Measurements from ENCODE around the gene CREB5. TPM values are rescaled to one million over a fixed set of nuclear protein-coding genes. Genes with fewer than 3 reads are reported as not detected.
"Not testable (repeated sequence)": the region's sequence is repeated elsewhere in the genome, so short reads cannot be mapped to it uniquely, and the experiment has no call there.

Gene CREB5
- total RNA-seq, 1 donor from 2014 or later = not detected

DNA sequence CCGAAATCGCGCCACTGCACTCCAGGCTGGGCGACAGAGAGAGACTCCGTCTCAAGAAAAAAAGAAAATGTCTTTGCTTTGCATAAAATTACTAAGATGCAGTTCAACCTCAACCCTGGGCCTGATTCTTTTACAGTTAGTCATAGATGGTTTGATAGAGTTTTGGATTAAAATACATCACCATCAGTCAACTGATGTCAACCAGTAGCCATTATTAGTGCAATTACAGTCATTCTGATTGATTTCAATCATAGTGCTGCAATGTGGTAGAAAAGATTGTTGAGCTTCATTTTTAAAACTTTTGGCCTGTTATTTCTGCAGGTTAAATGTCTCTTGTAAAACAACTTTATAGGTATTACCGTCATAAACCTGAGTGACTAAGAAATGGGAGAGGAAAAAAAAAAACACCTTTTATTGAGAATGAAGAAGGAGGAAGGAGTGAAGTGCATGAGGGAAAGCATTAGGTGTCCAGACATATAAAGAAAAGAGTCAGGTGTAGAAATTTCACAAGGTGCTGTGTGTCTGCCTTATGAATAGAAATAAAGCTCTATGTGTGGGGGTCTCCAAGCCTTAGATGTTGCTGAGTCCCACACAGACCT lies 395.2 kb downstream of the CREB5 start:
- intact Hi-C loops (cut with micrococcal nuclease) = no loop called here

DNA sequence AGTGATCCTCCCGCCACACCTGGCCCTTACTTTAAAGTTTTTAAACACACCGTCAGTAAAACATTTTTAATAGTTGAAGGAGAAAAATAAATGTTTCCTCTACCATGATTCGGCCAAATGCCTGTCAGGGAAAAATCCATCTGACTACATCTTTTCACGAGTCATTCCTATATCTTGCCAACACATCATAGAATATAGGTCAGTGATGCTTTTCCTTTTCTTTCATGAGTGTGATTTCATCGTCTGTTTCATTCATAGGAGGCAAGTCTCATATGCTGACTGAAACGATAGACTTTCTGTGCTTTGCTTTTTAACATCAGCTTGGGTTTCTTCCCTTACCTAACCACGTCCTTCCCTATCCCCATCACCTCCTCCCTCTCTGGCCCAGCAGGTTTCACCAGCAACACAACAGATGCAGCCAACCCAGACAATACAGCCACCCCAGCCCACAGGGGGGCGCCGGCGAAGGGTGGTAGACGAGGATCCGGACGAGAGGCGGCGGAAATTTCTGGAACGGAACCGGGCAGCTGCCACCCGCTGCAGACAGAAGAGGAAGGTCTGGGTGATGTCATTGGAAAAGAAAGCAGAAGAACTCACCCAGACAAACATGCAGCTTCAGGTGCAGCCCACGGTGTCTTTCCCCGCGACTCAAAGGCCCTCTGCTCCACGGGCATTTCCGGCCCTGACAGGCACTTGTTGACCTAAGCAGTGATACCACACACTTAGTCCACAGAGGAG lies 396.6 kb downstream of the CREB5 start:
- intact Hi-C loops (cut with micrococcal nuclease) = no loop called here

DNA sequence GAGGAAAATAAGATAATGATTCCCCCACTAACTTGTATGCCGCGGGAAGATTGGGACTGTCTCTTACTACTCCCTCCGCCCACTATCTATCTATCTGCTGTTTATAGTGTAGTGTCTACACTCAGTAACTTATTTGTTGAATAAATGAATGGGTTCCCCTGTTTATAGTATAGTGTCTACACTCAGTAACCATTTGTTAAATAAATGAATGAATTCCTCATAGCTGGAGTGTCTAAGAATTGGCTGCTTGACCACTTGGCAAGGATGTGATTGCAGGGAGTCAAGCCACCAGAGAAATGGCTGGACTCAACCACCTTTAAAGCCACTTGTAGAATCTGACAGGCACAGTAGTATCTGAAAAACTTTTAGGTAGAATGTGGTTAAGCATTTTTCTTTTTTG lies 398.7 kb downstream of the CREB5 start:
- intact Hi-C loops (cut with micrococcal nuclease) = no loop called here

DNA sequence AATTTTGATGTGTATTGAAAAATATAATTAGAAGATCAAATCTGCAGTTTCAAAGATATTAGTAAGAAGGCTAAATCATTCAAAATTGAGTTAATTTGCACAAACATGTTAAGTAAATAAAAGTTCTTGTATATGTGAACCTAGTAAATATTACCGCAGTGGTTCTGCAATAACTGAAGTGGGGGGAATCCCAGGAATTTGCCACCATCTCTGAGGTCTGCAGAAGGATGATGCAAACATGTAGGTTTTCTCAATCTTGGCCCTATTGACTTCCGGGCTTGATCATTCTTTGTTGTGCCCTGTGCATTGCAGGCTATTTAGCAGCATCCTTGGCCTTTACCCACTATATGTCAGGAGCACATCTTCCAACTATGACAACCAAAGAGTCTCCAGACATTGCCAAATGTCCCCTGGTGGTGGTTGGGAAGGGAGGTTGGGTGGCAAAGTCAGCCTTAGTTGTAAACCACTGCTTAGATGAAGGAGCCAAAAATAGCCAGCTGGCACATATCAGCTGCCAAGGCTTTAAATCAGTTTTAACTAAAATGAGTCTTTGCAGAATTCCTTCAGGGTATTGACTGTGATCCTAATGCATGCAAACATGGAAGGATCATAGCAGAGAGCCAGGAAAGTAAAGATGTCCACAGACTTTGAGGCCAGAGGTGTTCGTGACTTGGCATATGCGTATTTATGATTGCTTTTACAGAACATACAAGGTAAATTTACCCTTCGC lies 399.5 kb downstream of the CREB5 start:
- intact Hi-C loops (cut with micrococcal nuclease) = no loop called here

DNA sequence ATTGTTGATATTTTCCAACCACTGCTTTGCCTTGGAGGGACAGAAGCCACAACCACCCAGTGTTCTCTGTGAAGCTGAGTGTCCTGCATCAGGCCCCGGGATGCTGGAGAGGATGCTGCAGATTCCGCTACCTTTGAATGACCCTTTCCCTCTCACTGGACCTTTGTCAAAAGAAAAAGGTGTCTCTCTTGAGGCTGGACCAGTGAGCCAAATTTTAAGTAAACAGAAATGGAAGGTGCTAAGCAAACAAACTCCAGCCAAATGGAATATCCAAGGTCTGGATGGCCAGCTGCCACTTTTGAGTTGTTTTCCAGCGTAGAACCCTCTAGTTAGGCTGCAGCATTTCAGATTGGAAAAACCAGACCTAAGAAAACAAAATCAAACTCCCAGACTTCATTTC lies 400.3 kb downstream of the CREB5 start:
- intact Hi-C loops (cut with micrococcal nuclease) = no loop called here

DNA sequence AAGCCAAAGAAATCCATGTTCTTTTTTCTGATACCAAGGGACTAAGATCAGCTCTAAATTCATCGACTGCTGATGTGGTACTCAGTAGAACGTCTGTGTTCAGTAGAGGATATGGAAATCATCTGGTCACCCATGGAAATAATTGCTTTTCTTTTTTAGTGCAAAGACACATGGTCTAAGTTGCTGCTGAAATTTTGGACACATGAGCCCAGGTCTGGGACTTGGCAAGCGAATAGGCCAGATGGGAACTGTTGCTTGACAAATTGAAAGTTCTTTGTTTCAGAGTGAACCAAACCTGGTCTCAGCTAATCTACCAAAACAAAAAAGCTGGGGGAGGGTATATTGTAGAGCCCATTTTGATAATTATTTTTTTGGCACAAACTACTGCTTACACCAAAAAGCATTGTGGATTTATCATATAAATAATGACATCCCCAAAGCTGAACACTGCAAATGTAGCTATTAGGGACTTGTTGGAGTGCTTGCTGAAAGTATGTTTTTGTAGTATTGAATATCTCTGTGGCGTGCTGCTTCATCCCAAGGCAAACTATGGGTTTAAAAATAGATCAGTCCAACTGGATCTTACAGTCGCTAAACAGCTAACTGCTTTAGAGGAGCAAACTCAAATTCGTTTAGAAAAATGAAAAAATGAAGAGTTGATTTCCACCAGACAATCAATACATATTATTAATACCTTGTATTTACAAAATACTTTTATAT lies 401.1 kb downstream of the CREB5 start:
- intact Hi-C loops (cut with micrococcal nuclease) = no loop called here

DNA sequence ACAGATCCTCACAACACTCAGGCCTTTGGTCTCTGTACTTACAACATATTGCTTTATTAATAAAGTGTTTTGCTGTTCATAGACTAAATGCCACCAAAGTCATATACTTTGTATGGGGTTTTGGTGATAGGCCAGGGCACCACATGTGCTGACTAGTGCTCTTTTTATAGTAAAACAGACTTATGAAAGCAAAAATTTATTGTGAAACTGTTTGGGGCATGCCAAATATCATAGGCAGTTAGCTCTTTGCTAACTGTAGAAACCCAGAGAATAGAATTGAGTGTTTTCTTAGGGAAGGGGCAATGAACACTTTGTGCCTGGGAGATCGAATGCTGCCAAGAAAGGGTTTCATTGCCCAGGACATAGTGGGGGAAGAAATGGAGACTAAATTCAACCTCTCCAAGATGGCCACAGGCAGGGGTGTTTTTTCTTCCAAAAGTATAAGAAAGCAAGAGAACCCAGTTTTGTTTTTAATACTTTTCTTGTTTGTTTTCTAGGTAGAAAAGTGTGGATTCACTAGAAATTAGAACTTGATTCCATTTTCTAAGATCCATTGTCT lies 403.1 kb downstream of the CREB5 start:
- intact Hi-C loops (cut with micrococcal nuclease) = no loop called here

DNA sequence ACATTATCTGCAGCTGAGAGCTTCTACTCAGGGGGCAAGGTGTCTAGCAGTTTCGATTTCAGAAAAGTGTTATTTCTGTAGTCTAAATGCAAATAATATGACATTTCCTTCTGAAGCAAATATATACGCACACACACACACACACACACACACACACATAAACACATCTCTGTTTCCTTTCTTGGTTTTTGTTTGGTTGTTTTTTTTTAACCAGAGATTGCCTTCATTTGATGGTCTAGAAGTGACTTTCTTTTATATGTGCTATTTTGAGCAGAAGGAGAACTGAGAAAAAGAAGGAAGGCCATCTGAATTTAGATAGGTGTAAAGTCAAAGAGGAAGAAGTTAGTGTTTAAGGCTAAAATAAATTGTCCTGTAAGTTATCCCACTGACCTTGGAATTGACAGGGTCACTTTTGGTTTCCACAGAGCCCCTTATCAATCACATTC lies 403.6 kb downstream of the CREB5 start:
- intact Hi-C loops (cut with micrococcal nuclease) = no loop called here

DNA sequence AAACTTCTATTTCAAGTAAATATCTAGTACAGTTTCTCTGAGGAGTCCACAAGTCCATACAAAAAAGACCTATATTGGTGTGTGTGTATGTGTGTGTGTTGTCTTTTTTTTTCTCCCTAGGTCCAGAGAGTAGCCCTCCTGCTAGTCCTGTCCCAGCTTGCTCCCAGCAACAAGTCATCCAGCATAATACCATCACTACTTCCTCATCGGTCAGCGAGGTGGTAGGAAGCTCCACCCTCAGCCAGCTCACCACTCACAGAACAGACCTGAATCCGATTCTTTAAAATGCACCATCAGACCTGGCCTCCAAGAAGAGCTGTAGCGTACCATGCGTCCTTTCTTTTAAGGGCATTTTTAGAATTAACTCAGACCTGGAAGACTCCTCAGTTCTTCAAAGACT lies 406.7 kb downstream of the CREB5 start:
- intact Hi-C loops (cut with micrococcal nuclease) = no loop called here

DNA sequence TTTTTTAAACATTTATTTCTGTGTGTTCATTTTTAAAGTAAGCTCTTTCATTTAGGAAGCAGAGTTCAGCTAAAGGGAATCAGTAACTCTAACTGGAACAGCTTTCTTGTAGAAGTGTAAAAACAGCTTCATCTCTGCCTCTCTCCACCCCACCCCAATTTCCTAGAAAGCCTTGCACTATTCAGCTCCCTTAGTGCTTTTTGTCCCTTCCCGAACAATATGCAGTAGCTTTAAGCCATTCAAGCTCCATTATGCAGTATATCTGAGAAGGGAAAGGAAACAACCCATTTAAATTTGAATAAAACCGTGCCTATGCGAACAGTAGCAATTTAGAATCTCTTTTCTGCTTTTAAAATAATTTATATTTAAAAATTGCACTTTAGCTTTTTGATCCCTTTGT lies 411.3 kb downstream of the CREB5 start:
- intact Hi-C loops (cut with micrococcal nuclease) = no loop called here

DNA sequence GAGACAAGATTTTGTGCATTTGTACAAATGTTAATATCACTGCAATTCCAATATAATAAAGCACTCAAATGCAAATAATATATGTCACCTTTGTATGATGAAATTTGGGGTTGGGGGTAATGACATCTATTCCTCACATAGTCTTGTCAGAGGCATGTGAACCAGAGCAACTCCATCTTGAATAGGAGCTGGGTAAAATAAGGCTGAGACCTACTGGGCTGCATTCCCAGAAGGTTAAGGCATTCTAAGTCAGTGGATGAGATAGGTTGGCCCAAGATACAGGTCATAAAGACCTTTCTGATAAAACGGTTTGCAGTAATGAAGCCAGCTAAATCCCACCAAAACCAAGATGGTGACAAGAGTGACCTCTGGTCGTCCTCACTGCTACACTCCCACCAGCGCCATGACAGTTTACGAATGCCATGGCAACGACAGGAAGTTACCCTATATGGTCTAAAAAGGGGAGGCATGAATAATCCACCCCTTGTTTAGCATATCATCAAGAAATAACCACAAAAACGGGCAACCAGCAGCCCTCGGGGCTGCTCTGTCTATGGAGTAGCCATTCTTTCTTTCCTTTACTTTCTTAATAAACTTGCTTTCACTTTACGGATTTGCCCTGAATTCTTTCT lies 413.6 kb downstream of the CREB5 start:
- intact Hi-C loops (cut with micrococcal nuclease) = not testable (repeated sequence)

DNA sequence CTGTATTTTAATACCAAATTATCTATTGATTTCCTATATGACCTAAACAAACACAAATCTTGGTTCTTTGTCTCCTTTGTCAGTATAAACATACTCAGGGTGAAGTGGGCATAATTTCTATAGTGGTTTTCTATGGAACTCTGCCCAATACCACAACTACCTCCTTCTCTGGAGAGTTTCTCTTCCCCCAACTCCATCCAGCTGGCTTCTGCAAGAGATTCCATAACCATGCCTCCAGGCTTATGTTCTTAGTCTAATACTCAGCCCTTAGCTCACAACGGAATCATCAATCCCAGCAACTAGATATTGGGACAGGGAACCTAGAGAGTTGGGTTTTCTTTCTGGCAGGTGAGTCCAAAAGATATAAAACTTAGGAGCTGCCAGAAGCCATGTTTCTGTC lies 418.5 kb downstream of the CREB5 start:
- intact Hi-C loops (cut with micrococcal nuclease) = no loop called here

DNA sequence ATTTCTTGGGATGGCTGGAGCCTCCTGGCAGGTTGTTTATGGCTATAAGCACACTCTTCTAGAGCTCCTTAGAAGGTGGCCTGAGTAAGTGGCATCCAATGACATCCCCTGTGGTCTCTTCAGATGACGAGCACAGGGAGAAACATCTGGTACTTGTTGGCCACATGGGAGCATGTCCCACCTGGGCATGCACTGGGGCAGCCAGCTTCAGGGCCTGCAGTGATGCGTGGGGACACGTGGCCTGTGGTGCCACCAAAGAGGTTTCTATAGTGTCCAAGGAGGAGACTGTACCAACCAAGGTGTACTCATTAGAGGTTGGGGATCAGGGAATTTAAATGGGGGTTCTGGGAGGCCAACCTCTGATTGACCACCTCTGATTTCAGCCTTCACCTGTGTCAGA lies 420.4 kb downstream of the CREB5 start:
- intact Hi-C loops (cut with micrococcal nuclease) = no loop called here

DNA sequence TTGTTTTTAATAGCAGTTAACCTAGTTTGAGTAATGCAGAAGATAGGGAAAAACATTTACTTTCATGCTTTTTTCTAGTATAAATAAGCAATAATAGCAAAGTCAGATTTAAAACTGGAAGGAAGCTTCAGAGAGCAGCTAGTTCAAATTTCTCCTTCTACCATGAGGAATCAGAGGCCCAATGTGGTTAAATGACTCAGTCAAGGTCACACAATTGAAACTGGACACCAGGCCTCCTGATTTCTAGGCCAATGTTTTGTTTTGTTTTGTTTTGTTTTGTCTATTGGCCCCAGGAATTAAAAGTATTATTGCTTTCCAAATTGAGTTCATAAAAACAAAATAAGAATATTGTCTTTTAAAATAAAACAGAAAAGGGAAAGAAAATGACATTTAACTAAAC lies 423.5 kb downstream of the CREB5 start:
- intact Hi-C loops (cut with micrococcal nuclease) = no loop called here

DNA sequence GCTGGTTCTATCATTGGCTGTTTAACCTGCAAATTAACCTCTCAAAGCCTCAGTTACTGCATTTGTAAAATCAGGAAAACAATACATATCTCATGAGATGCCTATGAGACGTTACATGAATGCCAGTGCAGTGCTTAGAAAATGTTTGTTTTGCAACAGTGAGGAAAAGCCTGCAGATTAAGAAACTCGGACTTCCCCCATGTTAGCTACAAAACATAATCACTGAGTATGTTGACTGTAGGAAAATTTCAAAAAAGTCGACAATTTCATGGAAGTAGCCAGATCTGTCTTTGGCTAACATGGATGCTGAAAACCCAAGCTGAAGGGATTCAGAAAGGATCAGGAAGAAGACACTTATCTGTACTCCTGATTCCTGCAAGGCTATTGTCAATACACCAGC lies 424.4 kb downstream of the CREB5 start:
- intact Hi-C loops (cut with micrococcal nuclease) = no loop called here

DNA sequence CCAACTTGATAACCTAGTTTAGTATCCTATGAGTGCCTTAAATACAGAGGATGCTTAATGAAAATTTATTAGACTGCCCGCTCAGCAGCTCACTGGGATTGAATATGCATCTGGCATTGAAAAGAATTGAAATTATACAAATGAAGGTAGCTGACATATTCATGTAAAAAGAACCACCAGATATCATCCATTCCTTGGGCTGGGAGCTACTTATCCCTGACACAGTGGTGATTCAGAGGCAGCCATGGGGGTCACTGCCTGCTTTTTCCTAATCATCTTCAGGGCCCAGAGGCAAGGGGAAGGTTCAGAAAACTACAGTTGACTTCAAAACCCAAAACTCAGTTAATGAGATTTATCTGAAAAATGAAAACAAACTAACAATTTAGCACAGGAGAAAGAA lies 424.9 kb downstream of the CREB5 start:
- intact Hi-C loops (cut with micrococcal nuclease) = no loop called here

DNA sequence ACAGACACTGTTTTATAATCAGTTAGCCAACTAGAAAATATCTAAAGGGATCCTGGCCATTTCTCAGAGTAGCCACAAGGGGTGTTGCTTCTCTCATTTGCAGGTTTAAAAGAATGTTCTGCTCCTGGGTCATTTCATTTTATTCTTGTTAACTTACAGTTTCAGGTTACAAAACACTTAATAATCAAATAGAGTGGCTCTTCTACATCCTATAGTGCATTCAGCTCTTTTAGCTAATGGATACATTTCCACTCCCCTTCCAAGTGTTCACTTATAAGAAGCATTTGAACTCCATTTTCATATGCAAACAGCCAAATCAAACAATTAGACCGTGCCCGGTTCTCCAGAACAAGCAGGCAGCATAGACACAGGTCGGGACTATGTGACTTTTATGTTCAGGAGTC lies 428.3 kb downstream of the CREB5 start:
- intact Hi-C loops (cut with micrococcal nuclease) = no loop called here

DNA sequence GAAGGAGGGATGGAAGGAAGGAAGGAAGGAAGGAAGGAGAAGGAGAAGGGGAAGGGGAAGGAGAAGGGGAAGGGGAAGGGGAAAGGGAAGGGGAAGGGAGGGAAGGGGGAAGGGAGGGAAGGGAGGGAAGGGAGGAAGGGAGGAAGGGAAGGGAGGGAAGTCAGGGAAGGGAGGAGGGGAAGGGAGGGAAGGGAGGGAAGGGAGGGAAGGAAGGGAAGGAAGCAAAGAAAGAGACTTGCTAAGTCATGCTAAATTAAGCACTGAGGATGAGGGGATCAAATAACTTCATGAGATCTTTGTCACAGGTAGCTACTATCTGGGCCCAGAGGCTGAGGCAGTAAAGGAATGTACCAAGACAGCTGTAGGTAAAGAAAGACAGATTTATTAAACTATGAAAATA lies 429.4 kb downstream of the CREB5 start:
- intact Hi-C loops (cut with micrococcal nuclease) = no loop called here

DNA sequence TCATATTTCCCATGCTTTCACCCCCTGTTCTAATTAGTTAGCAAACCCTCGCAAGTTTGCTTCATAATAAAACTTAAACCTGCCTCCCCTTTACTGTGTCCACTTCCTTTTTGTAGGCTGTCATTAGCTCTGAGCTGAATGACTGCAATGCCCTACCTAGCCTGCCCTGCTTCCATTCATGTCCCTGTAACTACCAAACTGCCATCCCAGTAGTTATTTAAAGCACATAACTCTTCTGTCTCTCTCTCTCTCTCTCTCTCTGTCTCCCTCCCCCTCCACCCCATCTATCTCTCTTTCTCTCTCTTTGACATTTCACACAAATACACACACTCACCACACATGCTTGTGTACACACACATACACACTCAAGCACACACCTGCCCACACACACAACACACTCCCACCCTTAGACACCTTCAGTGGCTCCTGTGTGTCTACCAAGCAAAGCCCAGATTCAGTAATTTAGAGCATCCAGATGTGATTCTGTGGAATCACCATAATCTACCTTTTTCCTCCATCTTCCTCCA lies 430.5 kb downstream of the CREB5 start:
- intact Hi-C loops (cut with micrococcal nuclease) = no loop called here

DNA sequence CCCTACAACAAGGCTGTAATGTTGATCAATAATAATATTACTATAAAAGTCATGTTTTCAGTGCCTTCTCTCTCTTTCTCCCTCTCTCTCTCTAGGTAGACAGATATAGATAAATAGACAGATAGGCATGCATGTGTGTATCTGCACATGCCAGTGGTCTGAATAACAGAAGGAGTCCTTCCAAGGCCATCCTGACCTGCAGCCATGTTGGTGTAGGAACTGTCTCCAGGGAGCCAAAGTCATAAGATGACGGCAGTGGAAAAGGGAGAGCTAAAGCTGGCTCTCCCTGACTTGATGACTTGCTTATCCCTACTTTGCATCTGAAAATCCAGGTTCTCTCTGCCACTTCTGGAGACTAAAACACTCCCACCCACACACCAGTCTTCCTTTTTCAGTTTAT lies 432.8 kb downstream of the CREB5 start:
- intact Hi-C loops (cut with micrococcal nuclease) = no loop called here

DNA sequence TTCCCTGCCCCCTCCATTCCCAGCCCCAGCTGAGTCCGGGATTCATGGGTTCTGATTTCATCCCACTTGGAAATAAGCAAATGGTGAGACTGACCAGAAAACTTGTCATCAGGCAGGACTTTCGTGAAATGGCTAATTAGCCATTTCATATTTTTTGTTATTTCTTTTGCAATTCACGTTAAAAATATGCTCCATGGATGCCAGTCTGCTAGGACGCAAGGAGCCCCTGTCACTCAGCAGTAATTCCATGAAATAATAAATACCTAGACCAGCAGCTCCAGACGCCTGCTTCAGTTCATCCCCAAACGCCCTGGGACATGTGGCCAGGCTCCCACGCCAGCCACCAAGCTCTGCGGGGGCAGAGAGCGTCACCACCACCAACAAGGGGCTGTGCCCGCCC lies 434.9 kb downstream of the CREB5 start:
- intact Hi-C loops (cut with micrococcal nuclease) = no loop called here
